SK-N-SH (cell line): Measurements from ENCODE around the gene APOBR. TPM values are rescaled to one million over a fixed set of nuclear protein-coding genes. Genes with fewer than 3 reads are reported as not detected.

Experiments used
- CTCF ChIA-PET: fragments of 300-600, 350-600 bp; formaldehyde crosslinking; extraction: SDS; loops from one replicate; lab custom pipeline; 2021; lab: Yijun Ruan, JAX
- POLR2A ChIA-PET: fragments of 350-600 bp; sonication (Branson Sonifier 250); formaldehyde crosslinking; extraction: SDS; loops from one replicate; lab custom pipeline; 2020; ENCODE audit warnings: antibody characterized with exemption, inconsistent platforms; lab: Yijun Ruan, JAX
- DNase-seq: peaks from one replicate; pipeline ENCODE4 v3.0.0; 2012
- H2AFZ ChIP-seq: fragments of 200-600 bp; sonication (generic); 2 replicates; pipeline ENCODE4 v1.8.1; 2016; ENCODE audit warnings: antibody characterized with exemption, mild to moderate bottlenecking, low read depth
- H3F3A ChIP-seq: fragments of 200-600 bp; sonication (generic); replicated peaks from 2 replicates; pipeline ENCODE3; 2016; ENCODE audit warnings: antibody characterized with exemption, mild to moderate bottlenecking; ENCODE audit not compliant: insufficient read depth
- H3K27ac ChIP-seq, 2 experiments: fragments of 200-500 bp in 1 of 2; fragments of 200-600 bp in 1 of 2; sonication (Bioruptor generic) in 1 of 2; sonication (generic), shearing (Covaris generic) in 1 of 2; 2 replicates each; pipeline versions ENCODE4 v1.5.1 to v1.6.1; 2014 to 2016; ENCODE audit warnings: low read depth in 2 of 2, inconsistent platforms in 1 of 2, low read length in 1 of 2, mild to moderate bottlenecking in 1 of 2, mixed read lengths in 1 of 2
- H3K27me3 ChIP-seq: fragments of 200-600 bp; sonication (generic), shearing (Covaris generic); 2 replicates; pipeline ENCODE4 v1.6.1; 2016; ENCODE audit warnings: mixed run types; ENCODE audit not compliant: insufficient read depth
- H3K36me3 ChIP-seq, 2 experiments: fragments of 200-500 bp in 1 of 2; fragments of 200-600 bp in 1 of 2; sonication (Bioruptor generic) in 1 of 2; sonication (generic) in 1 of 2; replicated peaks in 1 of 2; 2 replicates each; pipeline versions ENCODE3 to v1.5.1; 2014 to 2016; ENCODE audit warnings: low read length in 1 of 2, mild to moderate bottlenecking in 1 of 2; ENCODE audit not compliant: insufficient read depth in 2 of 2, control insufficient read depth in 1 of 2
- H3K4me1 ChIP-seq, 2 experiments: fragments of 200-500 bp in 1 of 2; fragments of 200-600 bp in 1 of 2; sonication (Bioruptor generic) in 1 of 2; sonication (generic), shearing (Covaris generic) in 1 of 2; 2 replicates each; pipeline versions ENCODE4 v1.5.1 to v1.6.1; 2014 to 2016; ENCODE audit warnings: low read depth in 1 of 2, low read length in 1 of 2, mixed run types in 1 of 2; ENCODE audit not compliant: insufficient read depth in 2 of 2, control insufficient read depth in 1 of 2
- H3K4me2 ChIP-seq: fragments of 200-600 bp; sonication (generic), shearing (Covaris generic); 2 replicates; pipeline ENCODE4 v1.6.1; 2017; ENCODE audit warnings: mixed run types
- H3K4me3 ChIP-seq, 2 experiments: fragments of 200-500 bp in 1 of 2; fragments of 200-600 bp in 1 of 2; sonication (Bioruptor generic) in 1 of 2; sonication (generic), shearing (Covaris generic) in 1 of 2; 2 replicates each; pipeline versions ENCODE4 v1.5.1 to v1.8.1; 2014 to 2016; ENCODE audit warnings: low read depth in 2 of 2, inconsistent platforms in 1 of 2, low read length in 1 of 2, mild to moderate bottlenecking in 1 of 2, mixed read lengths in 1 of 2, moderate library complexity in 1 of 2
- H3K79me2 ChIP-seq: fragments of 200-600 bp; sonication (generic); 2 replicates; pipeline ENCODE4 v1.8.1; 2017; ENCODE audit warnings: mild to moderate bottlenecking; ENCODE audit not compliant: insufficient read depth
- H3K9ac ChIP-seq: fragments of 200-600 bp; sonication (generic); 2 replicates; pipeline ENCODE4 v1.6.1; 2017; ENCODE audit warnings: mixed run types
- H3K9me2 ChIP-seq: fragments of 200-600 bp; sonication (generic); 2 replicates; pipeline ENCODE4 v1.6.1; 2017; ENCODE audit warnings: mixed run types
- H3K9me3 ChIP-seq: fragments of 200-600 bp; sonication (generic); 2 replicates; pipeline ENCODE4 v1.6.1; 2017; ENCODE audit warnings: mixed run types, mild to moderate bottlenecking, moderate library complexity
- H4K20me1 ChIP-seq: fragments of 200-600 bp; sonication (generic); 2 replicates; pipeline ENCODE4 v1.6.1; 2017; ENCODE audit warnings: mild to moderate bottlenecking, mixed run types; ENCODE audit not compliant: insufficient read depth
- FOXJ3 ChIP-seq: sonication (generic); formaldehyde crosslinking; IDR thresholded peaks from 2 replicates; pipeline ENCODE4 v1.5.1; 2020; ENCODE audit warnings: mild to moderate bottlenecking, missing genetic modification reagents
- FOXM1 ChIP-seq: IDR thresholded peaks from 2 replicates; pipeline ENCODE4 v1.4.0; 2012; ENCODE audit warnings: low read depth, mild to moderate bottlenecking
- GATA2 ChIP-seq: sonication (generic); formaldehyde crosslinking; IDR thresholded peaks from 2 replicates; pipeline ENCODE4 v1.5.0; 2020; ENCODE audit warnings: mild to moderate bottlenecking, missing genetic modification reagents
- MEF2A ChIP-seq: IDR thresholded peaks from 2 replicates; pipeline ENCODE4 v1.4.0; 2012; ENCODE audit warnings: low read depth, borderline replicate concordance
- NFIC ChIP-seq: IDR thresholded peaks from 2 replicates; pipeline ENCODE4 v1.4.0; 2012; ENCODE audit warnings: borderline replicate concordance
- RAD21 ChIP-seq: IDR thresholded peaks from 2 replicates; pipeline ENCODE4 v1.6.1; 2012; ENCODE audit warnings: mild to moderate bottlenecking, low read length
- RCOR1 ChIP-seq: fragments of 150-350 bp; IDR thresholded peaks from 2 replicates; pipeline ENCODE4 v1.6.1; 2017; ENCODE audit warnings: antibody characterized with exemption, low read length
- RFX5 ChIP-seq: IDR thresholded peaks from 2 replicates; pipeline ENCODE4 v1.6.1; 2012; ENCODE audit warnings: mild to moderate bottlenecking, improper control_type of control experiment, low read length
- RXRA ChIP-seq: IDR thresholded peaks from 2 replicates; pipeline ENCODE4 v1.4.0; 2012; ENCODE audit warnings: low read depth, mild to moderate bottlenecking, borderline replicate concordance
- SMC3 ChIP-seq: IDR thresholded peaks from 2 replicates; pipeline ENCODE4 v1.6.1; 2012; ENCODE audit warnings: low read depth, low read length, improper control_type of control experiment
- TAF1 ChIP-seq: IDR thresholded peaks from 2 replicates; pipeline ENCODE4 v1.6.1; 2012; ENCODE audit warnings: low read depth, mild to moderate bottlenecking, low read length, moderate library complexity, borderline replicate concordance
- TCF12 ChIP-seq: IDR thresholded peaks from 2 replicates; pipeline ENCODE4 v1.4.0; 2012
- YY1 ChIP-seq: IDR thresholded peaks from 2 replicates; pipeline ENCODE4 v1.4.0; 2012; ENCODE audit warnings: low read depth, mild to moderate bottlenecking
- WGBS: methylation state at CpG from one replicate; pipeline ENCODE4 v1.1.6; 2017; ENCODE audit warnings: low lambda C conversion rate; 5-methylcytosine and 5-hydroxymethylcytosine counted together
- polyA plus RNA-seq, 3 experiments: library from polyadenylated mRNA; depleted of rRNA; stranded (reverse); fragments of >200 nt; gene quantifications; 2 replicates each; pipeline ENCODE4 v1.2.3, GENCODE V29; 2012
- TF ChIP-seq, protein P1 (sequence below): IDR thresholded peaks from 2 replicates; pipeline ENCODE4 v1.4.0; 2012; ENCODE audit warnings: low read depth, borderline replicate concordance
- TF ChIP-seq, protein P2 (sequence below): fragments of 150-350 bp; IDR thresholded peaks from 2 replicates; pipeline ENCODE4 v1.6.1; 2017; ENCODE audit warnings: antibody characterized with exemption, low read length, low read depth, borderline replicate concordance
- TF ChIP-seq, protein P3 (sequence below): IDR thresholded peaks from 2 replicates; pipeline ENCODE4 v1.6.1; 2012; ENCODE audit warnings: mild to moderate bottlenecking, low read depth, low read length, moderate library complexity
- TF ChIP-seq, protein P4 (sequence below): fragments of 150-350 bp; IDR thresholded peaks from 2 replicates; pipeline ENCODE4 v1.6.1; 2016; ENCODE audit warnings: mild to moderate bottlenecking, low read depth, low read length

APOBR gene
- polyA plus RNA-seq, 1 of the 3 experiments (the other 2 are of a cell fraction): not detected

DNA sequence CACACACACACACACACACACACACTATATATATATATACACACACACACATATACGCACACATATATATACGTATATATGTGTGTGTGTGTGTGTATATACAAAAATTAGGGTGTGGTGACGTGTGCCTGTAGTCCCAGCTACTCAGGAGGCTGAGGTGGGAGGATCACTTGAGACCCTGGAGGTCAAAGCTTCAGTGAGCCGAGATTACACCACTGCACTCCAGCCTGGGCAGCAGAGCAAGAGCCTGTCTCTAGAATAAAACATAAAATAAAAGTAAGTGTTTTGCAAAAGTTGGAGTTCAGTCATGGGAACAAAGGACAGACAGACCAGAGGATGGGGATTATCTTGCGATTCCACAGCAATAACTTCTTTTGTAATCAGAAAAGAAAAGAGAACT is 33.5 kb downstream of the APOBR start:
- Histone ChIP-seq H3K4me2 (no peak overlapping the region), H3K27me3 (no peaks in the 10 kb centered on the region), H3K9me2 (no peaks in the 10 kb centered on the region), H3K9me3 (no peaks in the 10 kb centered on the region), H3K79me2 (no peaks in the 10 kb centered on the region), H3K27ac (no peak overlapping the region), H3K9ac (no peak overlapping the region), H3F3A (no peaks in the 10 kb centered on the region), H3K4me1 (no peaks in the 10 kb centered on the region)
- no peak for DNase-seq
- CTCF ChIA-PET: no interaction called here
- POLR2A ChIA-PET: no interaction called here
- 79% methylated on average over 5 of the region's 5 CpGs for WGBS
- no peak for TF ChIP-seq RAD21
- TF ChIP-seq RFX5: no peak
- TF ChIP-seq TCF12: no peak
- no peak for TF ChIP-seq GATA2 (CRISPR knock-in tag)
- no peak for TF ChIP-seq RXRA
- no peak for TF ChIP-seq MEF2A
- no peak for TF ChIP-seq YY1
- TF ChIP-seq, protein P1, sequence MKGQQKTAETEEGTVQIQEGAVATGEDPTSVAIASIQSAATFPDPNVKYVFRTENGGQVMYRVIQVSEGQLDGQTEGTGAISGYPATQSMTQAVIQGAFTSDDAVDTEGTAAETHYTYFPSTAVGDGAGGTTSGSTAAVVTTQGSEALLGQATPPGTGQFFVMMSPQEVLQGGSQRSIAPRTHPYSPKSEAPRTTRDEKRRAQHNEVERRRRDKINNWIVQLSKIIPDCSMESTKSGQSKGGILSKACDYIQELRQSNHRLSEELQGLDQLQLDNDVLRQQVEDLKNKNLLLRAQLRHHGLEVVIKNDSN: no peak
- TF ChIP-seq, protein P2, sequence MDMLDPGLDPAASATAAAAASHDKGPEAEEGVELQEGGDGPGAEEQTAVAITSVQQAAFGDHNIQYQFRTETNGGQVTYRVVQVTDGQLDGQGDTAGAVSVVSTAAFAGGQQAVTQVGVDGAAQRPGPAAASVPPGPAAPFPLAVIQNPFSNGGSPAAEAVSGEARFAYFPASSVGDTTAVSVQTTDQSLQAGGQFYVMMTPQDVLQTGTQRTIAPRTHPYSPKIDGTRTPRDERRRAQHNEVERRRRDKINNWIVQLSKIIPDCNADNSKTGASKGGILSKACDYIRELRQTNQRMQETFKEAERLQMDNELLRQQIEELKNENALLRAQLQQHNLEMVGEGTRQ: no peak
- no peak for TF ChIP-seq NFIC
- TF ChIP-seq, protein P3, sequence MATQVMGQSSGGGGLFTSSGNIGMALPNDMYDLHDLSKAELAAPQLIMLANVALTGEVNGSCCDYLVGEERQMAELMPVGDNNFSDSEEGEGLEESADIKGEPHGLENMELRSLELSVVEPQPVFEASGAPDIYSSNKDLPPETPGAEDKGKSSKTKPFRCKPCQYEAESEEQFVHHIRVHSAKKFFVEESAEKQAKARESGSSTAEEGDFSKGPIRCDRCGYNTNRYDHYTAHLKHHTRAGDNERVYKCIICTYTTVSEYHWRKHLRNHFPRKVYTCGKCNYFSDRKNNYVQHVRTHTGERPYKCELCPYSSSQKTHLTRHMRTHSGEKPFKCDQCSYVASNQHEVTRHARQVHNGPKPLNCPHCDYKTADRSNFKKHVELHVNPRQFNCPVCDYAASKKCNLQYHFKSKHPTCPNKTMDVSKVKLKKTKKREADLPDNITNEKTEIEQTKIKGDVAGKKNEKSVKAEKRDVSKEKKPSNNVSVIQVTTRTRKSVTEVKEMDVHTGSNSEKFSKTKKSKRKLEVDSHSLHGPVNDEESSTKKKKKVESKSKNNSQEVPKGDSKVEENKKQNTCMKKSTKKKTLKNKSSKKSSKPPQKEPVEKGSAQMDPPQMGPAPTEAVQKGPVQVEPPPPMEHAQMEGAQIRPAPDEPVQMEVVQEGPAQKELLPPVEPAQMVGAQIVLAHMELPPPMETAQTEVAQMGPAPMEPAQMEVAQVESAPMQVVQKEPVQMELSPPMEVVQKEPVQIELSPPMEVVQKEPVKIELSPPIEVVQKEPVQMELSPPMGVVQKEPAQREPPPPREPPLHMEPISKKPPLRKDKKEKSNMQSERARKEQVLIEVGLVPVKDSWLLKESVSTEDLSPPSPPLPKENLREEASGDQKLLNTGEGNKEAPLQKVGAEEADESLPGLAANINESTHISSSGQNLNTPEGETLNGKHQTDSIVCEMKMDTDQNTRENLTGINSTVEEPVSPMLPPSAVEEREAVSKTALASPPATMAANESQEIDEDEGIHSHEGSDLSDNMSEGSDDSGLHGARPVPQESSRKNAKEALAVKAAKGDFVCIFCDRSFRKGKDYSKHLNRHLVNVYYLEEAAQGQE: no peak
- no peak for TF ChIP-seq FOXJ3 (CRISPR knock-in tag)
- TF ChIP-seq TAF1: no peak
- TF ChIP-seq RCOR1: no peak
- TF ChIP-seq SMC3: no peak
- no peak for TF ChIP-seq FOXM1
- TF ChIP-seq, protein P4, sequence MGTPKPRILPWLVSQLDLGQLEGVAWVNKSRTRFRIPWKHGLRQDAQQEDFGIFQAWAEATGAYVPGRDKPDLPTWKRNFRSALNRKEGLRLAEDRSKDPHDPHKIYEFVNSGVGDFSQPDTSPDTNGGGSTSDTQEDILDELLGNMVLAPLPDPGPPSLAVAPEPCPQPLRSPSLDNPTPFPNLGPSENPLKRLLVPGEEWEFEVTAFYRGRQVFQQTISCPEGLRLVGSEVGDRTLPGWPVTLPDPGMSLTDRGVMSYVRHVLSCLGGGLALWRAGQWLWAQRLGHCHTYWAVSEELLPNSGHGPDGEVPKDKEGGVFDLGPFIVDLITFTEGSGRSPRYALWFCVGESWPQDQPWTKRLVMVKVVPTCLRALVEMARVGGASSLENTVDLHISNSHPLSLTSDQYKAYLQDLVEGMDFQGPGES: no peak
- TF ChIP-seq, all 33 proteins: peak for 0
- H4K20me1 ChIP-seq: no peaks in the 10 kb centered on the region
- no peak overlapping the region for H3K4me3 ChIP-seq
- no peak overlapping the region for H2AFZ ChIP-seq
- H3K36me3 ChIP-seq: no peaks in the 10 kb centered on the region
